ENCODE data around the gene NDP.

GRCh38 chrX:44022964-44023363, 49.8 kb upstream of the NDP start:
- TF ChIP-seq CTCF (conservative IDR thresholded peaks at IDR 0.05 in 1 of 2, IDR thresholded peaks at IDR 0.05 in 1 of 2; ENCODE audit: extremely low read depth in 1 of 2, insufficient read depth in 1 of 2, low read depth in 1 of 2, low read length in 2 of 2) (no peak), EZH2 (IDR thresholded peaks at IDR 0.05; ENCODE audit: borderline replicate concordance, low read length) (no peak)
